SK-N-SH treated with all-trans-retinoic acid at 6 μM for 48 hours (cell line): ENCODE measurements around the gene EBF4.

Experiments used
- ATAC-seq: fragments of 200-7000 bp; cut with Tn5 transposase; 3 replicates; pipeline ENCODE4 v1.9.1; 2020; ENCODE audit warnings: mild to moderate bottlenecking, moderate library complexity
- ARNTL ChIP-seq: fragments of 450-650 bp; formaldehyde crosslinking; IDR thresholded peaks from 2 replicates; pipeline ENCODE4 v1.5.0; 2020; ENCODE audit warnings: low read depth, mild to moderate bottlenecking, moderate library complexity, borderline replicate concordance
- BACH2 ChIP-seq: fragments of 250-450 bp; sonication (Bioruptor Pico); IDR thresholded peaks from 2 replicates; pipeline ENCODE4 v1.9.0; 2021; ENCODE audit warnings: mild to moderate bottlenecking, borderline replicate concordance
- ESRRG ChIP-seq: fragments of 250-450 bp; sonication (Bioruptor Pico); IDR thresholded peaks from 2 replicates; pipeline ENCODE4 v1.6.1; 2021; ENCODE audit warnings: mild to moderate bottlenecking
- GLIS3 ChIP-seq: fragments of 250-450 bp; sonication (Bioruptor Pico); IDR thresholded peaks from 2 replicates; pipeline ENCODE4 v1.5.0; 2020; ENCODE audit warnings: mild to moderate bottlenecking, moderate library complexity
- ISL1 ChIP-seq: fragments of 250-450 bp; sonication (Bioruptor Pico); IDR thresholded peaks from 2 replicates; pipeline ENCODE4 v2.1.2; 2022; ENCODE audit warnings: mild to moderate bottlenecking, moderate library complexity
- OSR1 ChIP-seq: fragments of 250-450 bp; sonication (Bioruptor Pico); IDR thresholded peaks from 2 replicates; pipeline ENCODE4 v1.8.0; 2022; ENCODE audit warnings: moderate library complexity, mild to moderate bottlenecking, inconsistent platforms
- TCF4 ChIP-seq: fragments of 250-450 bp; sonication (Bioruptor Pico); IDR thresholded peaks from 2 replicates; pipeline ENCODE4 v1.8.0; 2021; ENCODE audit warnings: mild to moderate bottlenecking, moderate library complexity, borderline replicate concordance
- TOX ChIP-seq: fragments of 250-450 bp; sonication (Bioruptor Pico); IDR thresholded peaks from 2 replicates; pipeline ENCODE4 v1.8.0; 2021; ENCODE audit warnings: mild to moderate bottlenecking, moderate library complexity, borderline replicate concordance
- ZC3H10 ChIP-seq: fragments of 250-450 bp; sonication (Bioruptor Pico); IDR thresholded peaks from 2 replicates; pipeline ENCODE4 v1.5.1; 2021; ENCODE audit warnings: mild to moderate bottlenecking, moderate library complexity
- ZFP3 ChIP-seq: fragments of 250-450 bp; sonication (Bioruptor Pico); IDR thresholded peaks from 2 replicates; pipeline ENCODE4 v1.5.0; 2020; ENCODE audit warnings: mild to moderate bottlenecking, moderate library complexity
- ZFP30 ChIP-seq: fragments of 450-650 bp; formaldehyde crosslinking; IDR thresholded peaks from 2 replicates; pipeline ENCODE4 v1.5.0; 2022; ENCODE audit warnings: mild to moderate bottlenecking, moderate library complexity
- ZNF70 ChIP-seq: fragments of 450-650 bp; formaldehyde crosslinking; IDR thresholded peaks from 2 replicates; pipeline ENCODE4 v1.5.0; 2020; ENCODE audit warnings: mild to moderate bottlenecking, moderate library complexity
- ZNF8 ChIP-seq: fragments of 450-650 bp; formaldehyde crosslinking; IDR thresholded peaks from 2 replicates; pipeline ENCODE4 v1.5.0; 2020; ENCODE audit warnings: mild to moderate bottlenecking, moderate library complexity
- TF ChIP-seq, protein P1 (sequence below): fragments of 250-450 bp; sonication (Bioruptor Pico); IDR thresholded peaks from 2 replicates; pipeline ENCODE4 v1.5.1; 2020; ENCODE audit warnings: low read depth, mild to moderate bottlenecking, moderate library complexity
- TF ChIP-seq, protein P2 (sequence below): fragments of 250-450 bp; sonication (Bioruptor Pico); IDR thresholded peaks from 2 replicates; pipeline ENCODE4 v1.5.0; 2020; ENCODE audit warnings: mild to moderate bottlenecking, moderate library complexity
- TF ChIP-seq, protein P3 (sequence below): fragments of 250-450 bp; sonication (Bioruptor Pico); IDR thresholded peaks from 2 replicates; pipeline ENCODE4 v1.5.1; 2021; ENCODE audit warnings: mild to moderate bottlenecking, moderate library complexity
- TF ChIP-seq, protein P4 (sequence below): fragments of 250-450 bp; sonication (Bioruptor Pico); IDR thresholded peaks from 2 replicates; pipeline ENCODE4 v1.8.0; 2021; ENCODE audit warnings: low read depth, mild to moderate bottlenecking, moderate library complexity, borderline replicate concordance

EBF4 gene

DNA sequence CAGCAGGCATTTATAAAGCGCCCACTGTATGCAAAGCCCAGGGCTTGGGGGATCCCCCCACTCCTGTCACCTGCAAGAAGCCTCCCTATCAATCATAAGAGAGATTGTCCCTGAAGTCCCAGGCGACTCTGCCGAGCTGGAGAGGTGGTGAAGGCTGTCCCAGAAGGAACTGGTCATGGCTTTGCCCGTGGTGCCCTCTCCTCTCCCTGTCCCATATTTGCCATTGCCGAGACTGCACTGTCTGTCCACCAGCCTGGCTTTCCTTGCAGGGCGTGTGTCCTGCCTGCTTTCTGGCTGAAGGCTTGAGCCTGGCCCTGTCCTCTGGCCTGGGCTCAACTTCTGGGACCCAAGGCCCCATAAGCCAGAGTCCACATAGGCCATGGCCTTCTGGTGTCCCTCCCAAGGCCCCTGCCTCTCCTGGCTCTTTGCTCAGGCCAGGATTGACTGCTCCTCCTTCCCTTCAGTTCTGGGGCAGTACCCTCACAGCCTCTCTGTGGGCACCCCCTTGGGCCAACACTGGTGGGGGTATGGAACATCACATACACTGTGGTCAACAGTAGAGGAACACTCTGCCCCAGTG lies 61.0 kb downstream of the EBF4 start (continued):
- TF ChIP-seq, protein P1, sequence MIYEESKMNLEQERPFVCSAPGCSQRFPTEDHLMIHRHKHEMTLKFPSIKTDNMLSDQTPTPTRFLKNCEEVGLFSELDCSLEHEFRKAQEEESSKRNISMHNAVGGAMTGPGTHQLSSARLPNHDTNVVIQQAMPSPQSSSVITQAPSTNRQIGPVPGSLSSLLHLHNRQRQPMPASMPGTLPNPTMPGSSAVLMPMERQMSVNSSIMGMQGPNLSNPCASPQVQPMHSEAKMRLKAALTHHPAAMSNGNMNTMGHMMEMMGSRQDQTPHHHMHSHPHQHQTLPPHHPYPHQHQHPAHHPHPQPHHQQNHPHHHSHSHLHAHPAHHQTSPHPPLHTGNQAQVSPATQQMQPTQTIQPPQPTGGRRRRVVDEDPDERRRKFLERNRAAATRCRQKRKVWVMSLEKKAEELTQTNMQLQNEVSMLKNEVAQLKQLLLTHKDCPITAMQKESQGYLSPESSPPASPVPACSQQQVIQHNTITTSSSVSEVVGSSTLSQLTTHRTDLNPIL (CRISPR knock-in tag) = no peak
- no peak for TF ChIP-seq TCF4 (CRISPR knock-in tag)
- no peak for TF ChIP-seq TOX

DNA sequence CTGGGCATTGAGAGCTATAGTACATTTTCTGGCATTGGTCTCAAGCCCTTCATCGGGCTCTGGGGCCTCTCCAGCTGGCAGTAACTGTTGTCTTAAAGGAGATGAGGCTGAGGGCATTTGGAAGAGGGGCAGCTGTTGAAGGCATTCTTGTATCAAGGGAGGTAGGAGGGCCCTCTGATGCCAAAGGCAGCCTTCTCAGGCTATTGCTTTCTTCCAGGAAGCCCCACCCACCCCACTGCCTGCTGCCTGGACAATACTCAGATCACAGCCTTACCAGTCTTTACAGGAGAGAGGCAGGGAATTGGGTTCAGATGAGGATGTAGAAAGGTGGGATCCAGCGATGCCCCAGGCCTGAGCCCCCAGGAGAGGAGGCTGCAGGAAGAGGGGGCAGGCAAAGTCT lies 61.8 kb downstream of the EBF4 start:
- no peak for ATAC-seq
- TF ChIP-seq ZFP30 (CRISPR knock-in tag) = no peak
- no peak for TF ChIP-seq ISL1 (CRISPR knock-in tag)
- TF ChIP-seq GLIS3 (CRISPR knock-in tag) = no peak
- TF ChIP-seq ESRRG = no peak
- TF ChIP-seq OSR1 (CRISPR knock-in tag) = no peak
- TF ChIP-seq ARNTL (CRISPR knock-in tag) = no peak
- TF ChIP-seq, protein P1 (CRISPR knock-in tag) = no peak
- no peak for TF ChIP-seq ZC3H10 (CRISPR knock-in tag)
- no peak for TF ChIP-seq ZNF70 (CRISPR knock-in tag)
- TF ChIP-seq, protein P2, sequence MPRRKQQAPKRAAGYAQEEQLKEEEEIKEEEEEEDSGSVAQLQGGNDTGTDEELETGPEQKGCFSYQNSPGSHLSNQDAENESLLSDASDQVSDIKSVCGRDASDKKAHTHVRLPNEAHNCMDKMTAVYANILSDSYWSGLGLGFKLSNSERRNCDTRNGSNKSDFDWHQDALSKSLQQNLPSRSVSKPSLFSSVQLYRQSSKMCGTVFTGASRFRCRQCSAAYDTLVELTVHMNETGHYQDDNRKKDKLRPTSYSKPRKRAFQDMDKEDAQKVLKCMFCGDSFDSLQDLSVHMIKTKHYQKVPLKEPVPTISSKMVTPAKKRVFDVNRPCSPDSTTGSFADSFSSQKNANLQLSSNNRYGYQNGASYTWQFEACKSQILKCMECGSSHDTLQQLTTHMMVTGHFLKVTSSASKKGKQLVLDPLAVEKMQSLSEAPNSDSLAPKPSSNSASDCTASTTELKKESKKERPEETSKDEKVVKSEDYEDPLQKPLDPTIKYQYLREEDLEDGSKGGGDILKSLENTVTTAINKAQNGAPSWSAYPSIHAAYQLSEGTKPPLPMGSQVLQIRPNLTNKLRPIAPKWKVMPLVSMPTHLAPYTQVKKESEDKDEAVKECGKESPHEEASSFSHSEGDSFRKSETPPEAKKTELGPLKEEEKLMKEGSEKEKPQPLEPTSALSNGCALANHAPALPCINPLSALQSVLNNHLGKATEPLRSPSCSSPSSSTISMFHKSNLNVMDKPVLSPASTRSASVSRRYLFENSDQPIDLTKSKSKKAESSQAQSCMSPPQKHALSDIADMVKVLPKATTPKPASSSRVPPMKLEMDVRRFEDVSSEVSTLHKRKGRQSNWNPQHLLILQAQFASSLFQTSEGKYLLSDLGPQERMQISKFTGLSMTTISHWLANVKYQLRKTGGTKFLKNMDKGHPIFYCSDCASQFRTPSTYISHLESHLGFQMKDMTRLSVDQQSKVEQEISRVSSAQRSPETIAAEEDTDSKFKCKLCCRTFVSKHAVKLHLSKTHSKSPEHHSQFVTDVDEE (CRISPR knock-in tag) = no peak

DNA sequence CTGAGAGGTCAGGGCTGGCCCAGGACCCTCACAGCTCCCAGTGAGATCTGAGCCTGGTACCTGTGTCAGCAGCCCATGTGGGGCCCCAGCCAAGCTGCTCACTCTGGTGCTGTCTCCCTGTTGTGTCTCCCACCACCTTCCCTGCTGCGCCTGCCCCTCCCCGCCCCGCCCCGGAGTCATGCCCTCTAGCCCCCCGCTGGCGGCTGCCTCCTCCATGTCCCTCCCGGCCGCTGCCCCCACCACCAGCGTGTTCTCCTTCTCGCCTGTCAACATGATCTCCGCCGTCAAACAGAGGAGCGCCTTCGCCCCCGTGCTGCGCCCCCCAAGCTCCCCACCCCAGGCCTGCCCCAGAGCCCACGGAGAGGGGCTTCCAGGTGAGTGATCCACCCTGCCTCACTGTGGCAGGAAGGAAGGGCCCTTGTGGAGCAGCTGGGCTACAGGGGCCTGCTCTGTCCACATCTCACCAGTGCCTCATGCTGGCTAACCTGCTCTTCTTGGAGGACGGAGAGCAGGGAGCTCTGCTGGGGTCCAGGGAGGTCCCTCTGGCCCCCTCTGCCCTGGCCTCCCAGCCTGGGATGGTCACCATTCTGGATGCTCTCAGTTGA lies 63.0 kb downstream of the EBF4 start:
- TF ChIP-seq ZFP30 (CRISPR knock-in tag) (no peak), ZNF8 (CRISPR knock-in tag) (no peak)
- TF ChIP-seq, protein P2 (CRISPR knock-in tag) = no peak
- TF ChIP-seq, all 23 proteins: peak for 0
- ATAC-seq = no peak; the same call in 2 of the 3 replicates

DNA sequence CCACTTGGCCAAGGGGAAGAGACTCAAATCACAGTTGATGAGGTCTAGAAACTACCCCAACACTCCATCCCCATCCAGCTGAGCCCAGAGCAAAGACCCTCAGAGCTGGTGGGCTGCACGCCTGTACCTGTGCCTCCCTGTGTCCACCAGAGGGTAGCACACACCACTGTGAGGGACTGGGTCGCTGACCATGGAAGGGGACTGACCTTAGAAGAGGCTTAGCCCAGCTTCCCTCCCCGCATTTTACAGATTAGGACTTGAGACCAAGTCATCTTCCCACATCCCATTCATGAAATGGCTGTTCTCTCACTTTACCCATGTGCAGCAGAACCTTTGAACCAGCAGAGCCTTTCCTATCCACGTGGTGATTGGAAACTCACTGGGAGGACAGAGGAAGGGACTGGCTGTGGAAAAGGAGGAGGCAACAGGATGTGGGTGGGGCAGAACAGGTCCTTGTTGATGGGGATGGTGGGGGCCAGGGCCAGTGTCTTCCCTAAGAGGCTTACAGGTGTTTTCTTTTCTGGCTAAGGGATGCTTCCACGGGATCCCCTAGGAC lies 63.6 kb downstream of the EBF4 start:
- ATAC-seq = peak; percentile 88
- no peak for TF ChIP-seq ESRRG
- no peak for TF ChIP-seq ISL1 (CRISPR knock-in tag)
- TF ChIP-seq BACH2 = no peak
- TF ChIP-seq, protein P1 (CRISPR knock-in tag) = no peak
- no peak for TF ChIP-seq ARNTL (CRISPR knock-in tag)
- TF ChIP-seq ZC3H10 (CRISPR knock-in tag) = no peak
- TF ChIP-seq ZFP3 (CRISPR knock-in tag) = no peak
- TF ChIP-seq, protein P2 (CRISPR knock-in tag) = no peak
- TF ChIP-seq OSR1 (CRISPR knock-in tag) = no peak
- no peak for TF ChIP-seq ZNF8 (CRISPR knock-in tag)
- no peak for TF ChIP-seq GLIS3 (CRISPR knock-in tag)
- TF ChIP-seq, protein P3, sequence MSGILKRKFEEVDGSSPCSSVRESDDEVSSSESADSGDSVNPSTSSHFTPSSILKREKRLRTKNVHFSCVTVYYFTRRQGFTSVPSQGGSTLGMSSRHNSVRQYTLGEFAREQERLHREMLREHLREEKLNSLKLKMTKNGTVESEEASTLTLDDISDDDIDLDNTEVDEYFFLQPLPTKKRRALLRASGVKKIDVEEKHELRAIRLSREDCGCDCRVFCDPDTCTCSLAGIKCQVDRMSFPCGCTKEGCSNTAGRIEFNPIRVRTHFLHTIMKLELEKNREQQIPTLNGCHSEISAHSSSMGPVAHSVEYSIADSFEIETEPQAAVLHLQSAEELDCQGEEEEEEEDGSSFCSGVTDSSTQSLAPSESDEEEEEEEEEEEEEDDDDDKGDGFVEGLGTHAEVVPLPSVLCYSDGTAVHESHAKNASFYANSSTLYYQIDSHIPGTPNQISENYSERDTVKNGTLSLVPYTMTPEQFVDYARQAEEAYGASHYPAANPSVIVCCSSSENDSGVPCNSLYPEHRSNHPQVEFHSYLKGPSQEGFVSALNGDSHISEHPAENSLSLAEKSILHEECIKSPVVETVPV (CRISPR knock-in tag) = no peak
- TF ChIP-seq, protein P4, sequence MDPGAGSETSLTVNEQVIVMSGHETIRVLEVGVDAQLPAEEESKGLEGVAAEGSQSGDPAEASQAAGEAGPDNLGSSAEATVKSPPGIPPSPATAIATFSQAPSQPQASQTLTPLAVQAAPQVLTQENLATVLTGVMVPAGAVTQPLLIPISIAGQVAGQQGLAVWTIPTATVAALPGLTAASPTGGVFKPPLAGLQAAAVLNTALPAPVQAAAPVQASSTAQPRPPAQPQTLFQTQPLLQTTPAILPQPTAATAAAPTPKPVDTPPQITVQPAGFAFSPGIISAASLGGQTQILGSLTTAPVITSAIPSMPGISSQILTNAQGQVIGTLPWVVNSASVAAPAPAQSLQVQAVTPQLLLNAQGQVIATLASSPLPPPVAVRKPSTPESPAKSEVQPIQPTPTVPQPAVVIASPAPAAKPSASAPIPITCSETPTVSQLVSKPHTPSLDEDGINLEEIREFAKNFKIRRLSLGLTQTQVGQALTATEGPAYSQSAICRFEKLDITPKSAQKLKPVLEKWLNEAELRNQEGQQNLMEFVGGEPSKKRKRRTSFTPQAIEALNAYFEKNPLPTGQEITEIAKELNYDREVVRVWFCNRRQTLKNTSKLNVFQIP (CRISPR knock-in tag) = no peak
